Posterior cingulate gyrus (tissue), 11 donors: Measurements from ENCODE around the gene TENM4.

Source experiments
- DNase-seq, 10 donors: peaks; one replicate each; pipeline versions ENCODE4 v3.0.0 to v3.0.0-alpha.2; 2020 to 2021; ENCODE audit warnings: mixed read lengths in 3 of 10
- intact Hi-C: fragments of 100-400 bp; cut with DNase I; formaldehyde crosslinking; loops from one replicate; pipeline ENCODE4 v1.15.1; 2023

TENM4 gene

GRCh38 chr11:79263001-79263400 lies 177.8 kb downstream of the TENM4 start:
- peak in 1 of 10 donors; percentile 81 for DNase-seq

GRCh38 chr11:79262221-79262620 lies 178.6 kb downstream of the TENM4 start:
- no peak for DNase-seq
- intact Hi-C loops: loop anchor here (5.0 kb wide), 1 partner anchor 50 kb away; no protein-coding TSS in a partner anchor

More at GRCh38 chr11:79263001-79263400, 177.8 kb downstream of the TENM4 start:
- intact Hi-C loops: loop anchor here (5.0 kb wide), 1 partner anchor 49 kb away; no protein-coding TSS in a partner anchor

GRCh38 chr11:79261684-79262083 lies 179.1 kb downstream of the TENM4 start:
- intact Hi-C loops: loop anchor here (5.0 kb wide), 1 partner anchor 51 kb away; no protein-coding TSS in a partner anchor
- no peak for DNase-seq

- no peak for DNase-seq
- intact Hi-C loops: loop anchor here (5.0 kb wide), 1 partner anchor 53 kb away; no protein-coding TSS in a partner anchor
These were observed 181.0 kb downstream of the TENM4 start for GRCh38 chr11:79259800-79260199.

GRCh38 chr11:79258576-79258975 lies 182.3 kb downstream of the TENM4 start:
- intact Hi-C loops: no loop called here
- peak in 2 of 10 donors; percentile 31 to 86 for DNase-seq

- DNase-seq: no peak
- intact Hi-C loops: no loop called here
These were observed 184.9 kb downstream of the TENM4 start for GRCh38 chr11:79255965-79256364.

GRCh38 chr11:79253280-79253679 lies 187.6 kb downstream of the TENM4 start:
- DNase-seq: peak; percentile 46 to 95 (median 72)
- intact Hi-C loops: no loop called here

- no peak for DNase-seq
- intact Hi-C loops: no loop called here
These were observed 191.4 kb downstream of the TENM4 start for GRCh38 chr11:79249295-79249993.

- intact Hi-C loops: no loop called here
- no peak for DNase-seq
These were observed 196.0 kb downstream of the TENM4 start for GRCh38 chr11:79244798-79245197.

- intact Hi-C loops: no loop called here
- DNase-seq: no peak
These were observed 196.5 kb downstream of the TENM4 start for GRCh38 chr11:79244241-79244772.

- no peak for DNase-seq
- intact Hi-C loops: no loop called here
These were observed 197.2 kb downstream of the TENM4 start for GRCh38 chr11:79243422-79244210.

- intact Hi-C loops: no loop called here
- DNase-seq: no peak
These were observed 198.2 kb downstream of the TENM4 start for GRCh38 chr11:79242616-79243015.

- intact Hi-C loops: no loop called here
- no peak for DNase-seq
These were observed 199.0 kb downstream of the TENM4 start for GRCh38 chr11:79241852-79242241.

- DNase-seq: no peak
- intact Hi-C loops: no loop called here
These were observed 199.5 kb downstream of the TENM4 start for GRCh38 chr11:79241205-79241851.

GRCh38 chr11:79237703-79238102 lies 203.1 kb downstream of the TENM4 start:
- no peak for DNase-seq
- intact Hi-C loops: no loop called here

- no peak for DNase-seq
- intact Hi-C loops: no loop called here
These were observed 203.7 kb downstream of the TENM4 start for GRCh38 chr11:79237091-79237490.

GRCh38 chr11:79236541-79236971 lies 204.3 kb downstream of the TENM4 start:
- intact Hi-C loops: no loop called here
- DNase-seq: no peak

GRCh38 chr11:79235696-79236095 lies 205.1 kb downstream of the TENM4 start:
- intact Hi-C loops: no loop called here
- DNase-seq: no peak

- DNase-seq: no peak
- intact Hi-C loops: no loop called here
These were observed 208.5 kb downstream of the TENM4 start for GRCh38 chr11:79232346-79232745.

GRCh38 chr11:79229047-79229446 lies 211.8 kb downstream of the TENM4 start:
- intact Hi-C loops: no loop called here

More at GRCh38 chr11:79229047-79229446, 211.8 kb downstream of the TENM4 start:
- no peak for DNase-seq
